SIG-M5 treated with dmso at 0.1 percent for 504 hours (cell line): ENCODE data around the gene SENP2.
A peak's percentile ranks its signal among the peaks of the same experiment; 100 is the strongest.

ENCODE experiments used
- DNase-seq: peaks from one replicate; lab custom pipeline; 2025; ENCODE audit not compliant: unreplicated experiment; lab: John Stamatoyannopoulos, UW

The SENP2 gene

GRCh38 chr3:185677146-185677829 is 91.2 kb downstream of the SENP2 start:
- DNase-seq, result peak; percentile 78

GRCh38 chr3:185678027-185678426 is 91.9 kb downstream of the SENP2 start:
- no peak for DNase-seq

- DNase-seq, result no peak
Measured at GRCh38 chr3:185680231-185680630, 94.1 kb downstream of the SENP2 start.
